MM.1S (cell line): ENCODE results near the gene NFKB2.

Source experiments
- DNase-seq: peaks from one replicate; pipeline ENCODE4 v3.0.0-alpha.2; 2015
- H2AFZ ChIP-seq: fragments of 300-600 bp; sonication (generic); 2 replicates; pipeline ENCODE4 v1.6.0; 2016; ENCODE audit warnings: antibody characterized with exemption, low read length
- H3F3A ChIP-seq: fragments of 300-600 bp; sonication (generic); 2 replicates; pipeline ENCODE4 v1.6.1; 2016; ENCODE audit warnings: mild to moderate bottlenecking, antibody characterized with exemption, low read length, moderate library complexity, mixed read lengths; ENCODE audit not compliant: insufficient read depth
- H3K27ac ChIP-seq: fragments of 300-600 bp; sonication (generic); 2 replicates; pipeline ENCODE4 v1.5.1; 2016; ENCODE audit warnings: mild to moderate bottlenecking, low read length
- H3K27me3 ChIP-seq: fragments of 300-600 bp; sonication (generic); replicated peaks from 2 replicates; pipeline ENCODE4 v1.6.0; 2016; ENCODE audit warnings: low read length; ENCODE audit not compliant: insufficient read depth
- H3K36me3 ChIP-seq: fragments of 300-600 bp; sonication (generic); replicated peaks from 2 replicates; pipeline ENCODE4 v1.6.1; 2016; ENCODE audit warnings: mild to moderate bottlenecking, low read length, mixed read lengths; ENCODE audit not compliant: insufficient read depth
- H3K4me1 ChIP-seq: fragments of 300-600 bp; sonication (generic); 2 replicates; pipeline ENCODE4 v1.6.1; 2016; ENCODE audit warnings: low read length, mixed read lengths
- H3K4me2 ChIP-seq: fragments of 300-600 bp; sonication (generic); 2 replicates; pipeline ENCODE4 v1.6.0; 2016; ENCODE audit warnings: low read depth, low read length
- H3K4me3 ChIP-seq: fragments of 300-600 bp; sonication (generic); 2 replicates; pipeline ENCODE4 v1.5.1; 2016; ENCODE audit warnings: low read length, mixed read lengths
- H3K79me2 ChIP-seq: fragments of 300-600 bp; sonication (generic); 2 replicates; pipeline ENCODE4 v1.6.1; 2016; ENCODE audit warnings: mixed run types, low read length, mixed read lengths
- H3K9ac ChIP-seq: fragments of 300-600 bp; sonication (generic); 2 replicates; pipeline ENCODE4 v1.6.1; 2016; ENCODE audit warnings: low read length, mixed read lengths
- H3K9me2 ChIP-seq: fragments of 300-600 bp; sonication (generic); replicated peaks from 2 replicates; pipeline ENCODE4 v1.6.1; 2016; ENCODE audit warnings: mild to moderate bottlenecking, low read length, mixed read lengths; ENCODE audit not compliant: insufficient read depth
- H3K9me3 ChIP-seq: fragments of 300-600 bp; sonication (generic); replicated peaks from 2 replicates; pipeline ENCODE4 v1.6.1; 2016; ENCODE audit warnings: mild to moderate bottlenecking, low read length, mixed read lengths; ENCODE audit not compliant: insufficient read depth
- H4K20me1 ChIP-seq: fragments of 300-600 bp; sonication (generic); 2 replicates; pipeline ENCODE4 v1.6.1; 2016; ENCODE audit warnings: mild to moderate bottlenecking, low read length, moderate library complexity, mixed read lengths; ENCODE audit not compliant: insufficient read depth
- CTCF ChIP-seq: fragments of 300-600 bp; sonication (generic); IDR thresholded peaks from 2 replicates; pipeline ENCODE4 v1.5.1; 2016; ENCODE audit warnings: antibody characterized with exemption, low read length, mixed read lengths
- EZH2 ChIP-seq: fragments of 300-600 bp; sonication (generic); optimal IDR thresholded peaks from 2 replicates; pipeline ENCODE3; 2017; ENCODE audit warnings: low read depth, mild to moderate bottlenecking, antibody characterized with exemption, low read length, mixed read lengths
- EZH2phosphoT487 ChIP-seq: fragments of 300-600 bp; sonication (generic); IDR thresholded peaks from 2 replicates; pipeline ENCODE4 v1.6.1; 2018; ENCODE audit warnings: antibody characterized with exemption, low read length

NFKB2 gene

GRCh38 chr10:102425444-102425843, 29.9 kb downstream of the NFKB2 start:
- H3K27ac ChIP-seq: no peak overlapping the region
- H3K27me3 ChIP-seq: no peaks in the 10 kb centered on the region

GRCh38 chr10:102426803-102427287, 31.3 kb downstream of the NFKB2 start:
- peaks cover 11% of the 10 kb centered on the region for H3K4me1 ChIP-seq
- no peaks in the 10 kb centered on the region for H3K9me2 ChIP-seq
- H4K20me1 ChIP-seq: no peaks in the 10 kb centered on the region
- H3K79me2 ChIP-seq: peaks cover 15% of the 10 kb centered on the region
- H3K9ac ChIP-seq: no peak overlapping the region
- H3K27me3 ChIP-seq: no peaks in the 10 kb centered on the region
- no peak overlapping the region for H3K4me3 ChIP-seq
- no peak overlapping the region for H2AFZ ChIP-seq
- no peaks in the 10 kb centered on the region for H3K36me3 ChIP-seq
- TF ChIP-seq CTCF (no peak), EZH2phosphoT487 (no peak), EZH2 (no peak)
- no peak overlapping the region for H3K4me2 ChIP-seq
- no peak overlapping the region for H3K27ac ChIP-seq
- peaks cover 12% of the 10 kb centered on the region for H3F3A ChIP-seq
- DNase-seq: no peak
- no peaks in the 10 kb centered on the region for H3K9me3 ChIP-seq

More at GRCh38 chr10:102425444-102425843, 29.9 kb downstream of the NFKB2 start:
- no peak overlapping the region for H3K4me2 ChIP-seq
- no peaks in the 10 kb centered on the region for H4K20me1 ChIP-seq
- H3K9ac ChIP-seq: no peak overlapping the region
- no peak overlapping the region for H3K4me3 ChIP-seq
- no peak overlapping the region for H2AFZ ChIP-seq
- TF ChIP-seq EZH2: no peak
- no peak for TF ChIP-seq EZH2phosphoT487
- TF ChIP-seq CTCF: no peak
- no peaks in the 10 kb centered on the region for H3K9me3 ChIP-seq
- no peaks in the 10 kb centered on the region for H3K36me3 ChIP-seq
- no peak for DNase-seq
- H3F3A ChIP-seq: peaks cover 14% of the 10 kb centered on the region
- H3K4me1 ChIP-seq: peaks cover 6% of the 10 kb centered on the region
- H3K9me2 ChIP-seq: no peaks in the 10 kb centered on the region
- H3K79me2 ChIP-seq: peaks cover 5% of the 10 kb centered on the region; the same call in 1 of the 2 replicates

GRCh38 chr10:102429468-102429867, 34.0 kb downstream of the NFKB2 start:
- DNase-seq: no peak

More at GRCh38 chr10:102429468-102429867, 34.0 kb downstream of the NFKB2 start:
- Histone ChIP-seq H2AFZ (no peak overlapping the region), H4K20me1 (no peaks in the 10 kb centered on the region), H3K9me2 (no peaks in the 10 kb centered on the region), H3K4me2 (no peak overlapping the region), H3K27ac (no peak overlapping the region), H3K4me1 (peaks cover 9% of the 10 kb centered on the region; the same call in 1 of the 2 replicates), H3K9ac (no peak overlapping the region), H3K27me3 (peaks cover 10% of the 10 kb centered on the region), H3K9me3 (no peaks in the 10 kb centered on the region), H3K79me2 (peaks cover 16% of the 10 kb centered on the region), H3F3A (peaks cover 10% of the 10 kb centered on the region; the same call in 1 of the 2 replicates), H3K4me3 (no peak overlapping the region), H3K36me3 (no peaks in the 10 kb centered on the region)
- TF ChIP-seq EZH2 (no peak), EZH2phosphoT487 (no peak), CTCF (no peak)
